Measurements from ENCODE around the gene ERMP1.

Gene ERMP1

GRCh38 chr9:5840788-5841187 is 7.9 kb upstream of the ERMP1 start:
- H3K14ac ChIP-seq (ENCODE audit: low read length) = no peak overlapping the region
- no peaks in the 10 kb centered on the region for H3K9me3 ChIP-seq (replicated peaks in 1 of 2; ENCODE audit: control insufficient read depth in 2 of 2, insufficient read depth in 1 of 2, low read depth in 1 of 2, low read length in 2 of 2)
- H4K91ac ChIP-seq (ENCODE audit: low read depth, low read length, poor library complexity) = no peak overlapping the region
- H2AFZ ChIP-seq (ENCODE audit: low read length) = no peak overlapping the region
- DNase-seq (ENCODE audit: low spot score) = no peak
- H3K79me1 ChIP-seq (ENCODE audit: low read depth, low read length) = no peaks in the 10 kb centered on the region
- H3K27me3 ChIP-seq (ENCODE audit: control insufficient read depth in 3 of 3, insufficient read depth in 3 of 3, low read depth in 1 of 3, low read length in 3 of 3) = no peaks in the 10 kb centered on the region
- no peak overlapping the region for H2BK15ac ChIP-seq (ENCODE audit: low read length)
- no peak overlapping the region for H3K23ac ChIP-seq (ENCODE audit: low read depth, low read length, poor library complexity)
- no peak overlapping the region for H3K27ac ChIP-seq (replicated peaks; ENCODE audit: low read length)
- H3K18ac ChIP-seq (ENCODE audit: low read length) = no peak overlapping the region
- H3K36me3 ChIP-seq (replicated peaks in 1 of 2; ENCODE audit: control insufficient read depth in 2 of 2, insufficient read depth in 2 of 2, low read length in 2 of 2) = no peaks in the 10 kb centered on the region
- H3K4me3 ChIP-seq (ENCODE audit: low read length in 2 of 2) = no peak overlapping the region
- no peak overlapping the region for H4K8ac ChIP-seq (ENCODE audit: low read depth, low read length)
- no peak overlapping the region for H3K9ac ChIP-seq (ENCODE audit: low read depth, low read length, poor library complexity)
- no peak overlapping the region for H2BK12ac ChIP-seq (ENCODE audit: low read length)
- H3K4me2 ChIP-seq (ENCODE audit: insufficient read depth, low read length, poor library complexity, severe bottlenecking) = no peak overlapping the region
- H2BK5ac ChIP-seq (ENCODE audit: low read length) = no peak overlapping the region
- no peak overlapping the region for H2BK120ac ChIP-seq (ENCODE audit: low read depth, low read length)
- peaks cover 6 to 8% of the 10 kb centered on the region in 2 donors for H3K4me1 ChIP-seq (ENCODE audit: control insufficient read depth in 2 of 2, insufficient read depth in 1 of 2, low read depth in 1 of 2, low read length in 2 of 2)
- H2AK5ac ChIP-seq (ENCODE audit: low read depth, low read length) = no peak overlapping the region
- WGBS, 2 donors (ENCODE audit: extremely low coverage in 2 of 2, insufficient read length in 2 of 2, insufficient replicate concordance in 1 of 2) = no CpG with 5 or more reads among the region's 3 CpGs
- H3K4ac ChIP-seq (ENCODE audit: low read length) = no peak overlapping the region

- H2BK5ac ChIP-seq (ENCODE audit: low read length) = no peak overlapping the region
- H3K14ac ChIP-seq (ENCODE audit: low read length) = no peak overlapping the region
- no peak overlapping the region for H2BK12ac ChIP-seq (ENCODE audit: low read length)
- H3K27ac ChIP-seq (replicated peaks; ENCODE audit: low read length) = no peak overlapping the region
- H4K91ac ChIP-seq (ENCODE audit: low read depth, low read length, poor library complexity) = no peak overlapping the region
- H3K18ac ChIP-seq (ENCODE audit: low read length) = peak overlapping the region; percentile 56
- H3K4me3 ChIP-seq (ENCODE audit: low read length in 2 of 2) = no peak overlapping the region
- H3K4me2 ChIP-seq (ENCODE audit: insufficient read depth, low read length, poor library complexity, severe bottlenecking) = no peak overlapping the region
- H2BK120ac ChIP-seq (ENCODE audit: low read depth, low read length) = no peak overlapping the region
- no peak overlapping the region for H3K4ac ChIP-seq (ENCODE audit: low read length)
- no peak for DNase-seq (ENCODE audit: low spot score)
- no peak overlapping the region for H2BK15ac ChIP-seq (ENCODE audit: low read length)
- H4K8ac ChIP-seq (ENCODE audit: low read depth, low read length) = no peak overlapping the region
- H3K9me3 ChIP-seq (replicated peaks in 1 of 2; ENCODE audit: control insufficient read depth in 2 of 2, insufficient read depth in 1 of 2, low read depth in 1 of 2, low read length in 2 of 2) = no peaks in the 10 kb centered on the region
- H3K23ac ChIP-seq (ENCODE audit: low read depth, low read length, poor library complexity) = no peak overlapping the region
- H3K36me3 ChIP-seq (replicated peaks in 1 of 2; ENCODE audit: control insufficient read depth in 2 of 2, insufficient read depth in 2 of 2, low read length in 2 of 2) = no peaks in the 10 kb centered on the region
- no peaks in the 10 kb centered on the region for H3K79me1 ChIP-seq (ENCODE audit: low read depth, low read length)
- peaks cover 6 to 8% of the 10 kb centered on the region in 2 donors for H3K4me1 ChIP-seq (ENCODE audit: control insufficient read depth in 2 of 2, insufficient read depth in 1 of 2, low read depth in 1 of 2, low read length in 2 of 2)
- no peak overlapping the region for H3K9ac ChIP-seq (ENCODE audit: low read depth, low read length, poor library complexity)
- no peak overlapping the region for H2AFZ ChIP-seq (ENCODE audit: low read length)
- H3K27me3 ChIP-seq (ENCODE audit: control insufficient read depth in 3 of 3, insufficient read depth in 3 of 3, low read depth in 1 of 3, low read length in 3 of 3) = no peaks in the 10 kb centered on the region
- no CpG with 5 or more reads among the region's 4 CpGs for WGBS, 2 donors (ENCODE audit: extremely low coverage in 2 of 2, insufficient read length in 2 of 2, insufficient replicate concordance in 1 of 2)
- no peak overlapping the region for H2AK5ac ChIP-seq (ENCODE audit: low read depth, low read length)
Measured at GRCh38 chr9:5839572-5839902, 6.6 kb upstream of the ERMP1 start.

GRCh38 chr9:5838884-5839571 is 6.1 kb upstream of the ERMP1 start:
- Histone ChIP-seq H2BK15ac (ENCODE audit: low read length) (no peak overlapping the region), H3K27me3 (ENCODE audit: control insufficient read depth in 3 of 3, insufficient read depth in 3 of 3, low read depth in 1 of 3, low read length in 3 of 3) (no peaks in the 10 kb centered on the region), H2BK12ac (ENCODE audit: low read length) (no peak overlapping the region), H4K8ac (ENCODE audit: low read depth, low read length) (no peak overlapping the region), H3K4me2 (ENCODE audit: insufficient read depth, low read length, poor library complexity, severe bottlenecking) (no peak overlapping the region), H3K79me1 (ENCODE audit: low read depth, low read length) (no peaks in the 10 kb centered on the region), H3K14ac (ENCODE audit: low read length) (no peak overlapping the region), H3K27ac (replicated peaks; ENCODE audit: low read length) (no peak overlapping the region), H2AFZ (ENCODE audit: low read length) (no peak overlapping the region), H3K4me1 (ENCODE audit: control insufficient read depth in 2 of 2, insufficient read depth in 1 of 2, low read depth in 1 of 2, low read length in 2 of 2) (peaks cover 6 to 8% of the 10 kb centered on the region in 2 donors), H3K4me3 (ENCODE audit: low read length in 2 of 2) (no peak overlapping the region), H4K91ac (ENCODE audit: low read depth, low read length, poor library complexity) (no peak overlapping the region), H3K36me3 (replicated peaks in 1 of 2; ENCODE audit: control insufficient read depth in 2 of 2, insufficient read depth in 2 of 2, low read length in 2 of 2) (no peaks in the 10 kb centered on the region), H3K9me3 (replicated peaks in 1 of 2; ENCODE audit: control insufficient read depth in 2 of 2, insufficient read depth in 1 of 2, low read depth in 1 of 2, low read length in 2 of 2) (no peaks in the 10 kb centered on the region), H3K18ac (ENCODE audit: low read length) (no peak overlapping the region), H2AK5ac (ENCODE audit: low read depth, low read length) (no peak overlapping the region), H3K4ac (ENCODE audit: low read length) (no peak overlapping the region), H3K9ac (ENCODE audit: low read depth, low read length, poor library complexity) (no peak overlapping the region), H2BK5ac (ENCODE audit: low read length) (no peak overlapping the region), H3K23ac (ENCODE audit: low read depth, low read length, poor library complexity) (no peak overlapping the region), H2BK120ac (ENCODE audit: low read depth, low read length) (no peak overlapping the region)
- no peak for DNase-seq (ENCODE audit: low spot score)
- no CpG with 5 or more reads among the region's 2 CpGs for WGBS, 2 donors (ENCODE audit: extremely low coverage in 2 of 2, insufficient read length in 2 of 2, insufficient replicate concordance in 1 of 2)

- Histone ChIP-seq H3K18ac (ENCODE audit: low read length) (no peak overlapping the region), H3K4me2 (ENCODE audit: insufficient read depth, low read length, poor library complexity, severe bottlenecking) (no peak overlapping the region), H2BK120ac (ENCODE audit: low read depth, low read length) (no peak overlapping the region), H3K23ac (ENCODE audit: low read depth, low read length, poor library complexity) (no peak overlapping the region), H3K27me3 (ENCODE audit: control insufficient read depth in 3 of 3, insufficient read depth in 3 of 3, low read depth in 1 of 3, low read length in 3 of 3) (peaks cover 0 to 4% (median 3%) of the 10 kb centered on the region in 3 experiments), H3K9ac (ENCODE audit: low read depth, low read length, poor library complexity) (no peak overlapping the region), H2BK12ac (ENCODE audit: low read length) (no peak overlapping the region), H3K9me3 (replicated peaks in 1 of 2; ENCODE audit: control insufficient read depth in 2 of 2, insufficient read depth in 1 of 2, low read depth in 1 of 2, low read length in 2 of 2) (no peaks in the 10 kb centered on the region), H3K4me3 (ENCODE audit: low read length in 2 of 2) (no peak overlapping the region), H3K4ac (ENCODE audit: low read length) (no peak overlapping the region), H3K36me3 (replicated peaks in 1 of 2; ENCODE audit: control insufficient read depth in 2 of 2, insufficient read depth in 2 of 2, low read length in 2 of 2) (no peaks in the 10 kb centered on the region), H3K4me1 (ENCODE audit: control insufficient read depth in 2 of 2, insufficient read depth in 1 of 2, low read depth in 1 of 2, low read length in 2 of 2) (peaks cover 3% of the 10 kb centered on the region in 2 donors), H4K8ac (ENCODE audit: low read depth, low read length) (no peak overlapping the region), H3K27ac (replicated peaks; ENCODE audit: low read length) (no peak overlapping the region), H3K79me1 (ENCODE audit: low read depth, low read length) (peaks cover 2% of the 10 kb centered on the region), H2AFZ (ENCODE audit: low read length) (no peak overlapping the region), H4K91ac (ENCODE audit: low read depth, low read length, poor library complexity) (no peak overlapping the region), H2AK5ac (ENCODE audit: low read depth, low read length) (no peak overlapping the region), H2BK5ac (ENCODE audit: low read length) (no peak overlapping the region), H2BK15ac (ENCODE audit: low read length) (no peak overlapping the region), H3K14ac (ENCODE audit: low read length) (no peak overlapping the region)
- no peak for DNase-seq (ENCODE audit: low spot score)
- WGBS, 2 donors (ENCODE audit: extremely low coverage in 2 of 2, insufficient read length in 2 of 2, insufficient replicate concordance in 1 of 2) = no CpG with 5 or more reads among the region's 1 CpG
Measured at GRCh38 chr9:5835808-5836207, 2.9 kb upstream of the ERMP1 start.

All from neuronal stem cell (in vitro differentiated cells).